GM19351 (cell line): Measurements from ENCODE around the gene ABLIM3.

Experiments used
- ATAC-seq: cut with Tn5 transposase; IDR thresholded peaks from one replicate; pipeline ENCODE4 v1.9.1; 2021; ENCODE audit warnings: mild to moderate bottlenecking, moderate library complexity; ENCODE audit not compliant: unreplicated experiment

Gene ABLIM3

DNA sequence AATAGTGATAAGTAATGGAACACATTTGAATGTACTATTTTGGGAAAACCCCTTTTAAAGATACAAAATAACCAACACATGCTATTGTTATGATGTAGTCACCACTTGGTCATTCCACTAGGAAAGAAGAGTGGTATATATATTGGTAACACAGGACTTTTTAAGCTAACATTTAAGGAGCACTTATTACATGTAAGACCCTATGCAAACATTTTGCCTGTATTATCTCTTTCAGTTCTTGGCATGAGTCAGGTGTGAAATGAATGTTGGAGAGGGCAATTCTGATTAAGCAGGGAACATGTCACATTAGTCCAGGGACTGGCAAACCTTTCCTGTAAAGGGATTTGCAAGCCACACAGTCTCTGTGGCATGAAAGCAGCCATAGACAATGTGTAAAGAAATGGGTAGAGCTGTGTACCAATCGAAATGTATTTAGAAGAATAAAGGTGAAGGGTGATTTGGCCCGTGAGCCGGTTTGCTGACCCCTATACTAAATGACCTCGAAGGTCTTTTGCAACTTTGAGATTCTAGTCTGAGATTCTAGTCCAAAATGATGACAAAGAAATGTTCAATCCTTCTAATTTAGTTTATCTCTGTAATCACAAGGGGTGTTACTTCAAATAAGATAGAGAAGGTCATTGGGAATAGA, 15.3 kb downstream of the ABLIM3 start:
- ATAC-seq = no peak

DNA sequence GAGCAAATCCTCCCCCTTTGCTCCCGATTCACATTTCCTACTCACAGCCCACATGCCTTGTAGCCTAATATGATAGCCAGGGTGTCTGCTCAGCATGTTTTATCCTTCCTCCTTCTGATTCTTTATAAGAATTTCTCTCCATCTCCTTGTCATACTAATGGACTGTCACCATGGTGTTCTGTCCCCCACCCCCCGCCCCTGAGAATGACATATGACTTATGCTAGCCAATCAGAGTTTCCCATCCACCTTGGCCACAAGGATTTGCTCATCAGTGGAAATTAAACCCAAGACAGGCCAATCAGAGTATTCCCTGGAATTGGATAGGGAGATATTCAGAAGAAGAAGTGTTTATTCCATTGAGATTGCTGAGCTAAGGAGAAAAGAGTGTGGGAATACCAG, 16.0 kb downstream of the ABLIM3 start:
- ATAC-seq = no peak

DNA sequence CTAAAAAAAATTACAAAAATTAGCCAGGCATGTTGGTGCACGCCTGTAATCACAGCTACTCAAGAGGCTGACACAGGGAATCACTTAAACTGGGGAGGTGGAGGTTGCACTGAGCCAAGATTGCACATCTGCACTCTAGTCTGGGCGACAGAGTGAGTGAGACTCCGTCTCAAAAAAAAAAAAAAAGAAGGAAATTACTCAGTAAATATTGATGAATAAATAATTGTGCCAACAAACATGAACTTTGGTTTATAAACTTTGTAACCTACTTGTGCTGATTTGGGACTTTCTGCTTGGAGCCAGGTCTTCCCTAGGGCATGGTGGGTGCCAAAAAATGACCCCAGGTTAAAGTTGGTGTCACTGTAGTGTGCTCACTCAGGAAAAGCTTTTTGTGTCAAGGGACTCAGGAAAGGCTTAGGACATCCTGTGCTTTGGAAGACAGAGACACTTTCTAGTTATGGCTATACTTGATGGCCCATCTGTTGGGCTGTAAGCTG, 19.0 kb downstream of the ABLIM3 start:
- no peak for ATAC-seq

DNA sequence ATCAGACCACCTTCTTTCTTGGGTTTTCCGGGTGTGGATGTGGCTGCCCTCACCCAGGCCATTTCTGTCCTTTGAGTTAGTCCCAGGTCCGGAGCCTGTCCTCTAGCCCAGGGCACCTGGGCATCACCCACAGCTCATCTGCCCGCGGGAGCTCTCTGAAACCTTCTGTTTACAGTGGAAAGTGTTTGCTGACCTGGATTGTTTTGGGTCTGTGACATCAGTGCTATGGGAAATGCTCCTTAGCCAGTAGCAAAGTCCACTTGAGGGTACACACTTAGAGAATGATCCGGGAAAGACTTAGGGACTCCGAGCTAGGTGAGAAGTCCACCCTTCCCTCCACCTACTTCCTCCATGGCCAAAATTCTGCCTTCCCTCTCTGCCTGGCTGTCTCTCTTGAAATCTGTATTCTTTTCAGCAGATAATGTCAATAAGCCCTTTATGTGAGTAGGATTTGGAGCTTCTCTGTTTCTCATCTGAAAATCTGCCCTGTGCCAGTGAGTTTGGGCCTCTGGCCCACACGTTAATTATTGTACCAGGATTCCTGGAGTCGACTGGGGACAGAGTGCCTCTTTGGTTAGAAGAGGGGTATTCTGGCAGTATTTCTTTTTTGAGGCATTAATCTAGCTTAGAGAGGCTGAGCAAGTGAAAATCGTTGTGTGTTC, 19.9 kb downstream of the ABLIM3 start:
- ATAC-seq = no peak

DNA sequence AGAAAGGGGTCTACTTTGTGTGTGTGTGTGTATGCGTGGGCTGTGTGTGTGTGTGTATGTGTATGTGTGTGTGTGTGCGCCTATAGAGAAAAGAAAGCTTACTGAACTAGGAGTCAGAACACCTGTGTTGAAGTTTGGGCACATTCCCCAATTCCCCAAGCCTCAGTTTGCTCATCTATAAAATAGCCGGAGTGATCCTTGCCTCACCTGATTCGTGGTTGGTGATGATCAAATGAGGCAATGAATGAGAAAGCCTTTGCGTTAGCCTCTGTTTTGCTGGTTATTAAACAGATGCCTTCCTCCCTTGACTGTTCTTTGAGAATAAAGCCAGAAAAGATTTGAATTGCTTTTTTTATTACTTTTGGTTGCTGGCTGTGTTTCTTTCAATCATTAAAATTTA, 20.6 kb downstream of the ABLIM3 start:
- ATAC-seq = no peak

GRCh38 chr5:149162401-149163084, 21.2 kb downstream of the ABLIM3 start:
- peak; percentile 92 for ATAC-seq

DNA sequence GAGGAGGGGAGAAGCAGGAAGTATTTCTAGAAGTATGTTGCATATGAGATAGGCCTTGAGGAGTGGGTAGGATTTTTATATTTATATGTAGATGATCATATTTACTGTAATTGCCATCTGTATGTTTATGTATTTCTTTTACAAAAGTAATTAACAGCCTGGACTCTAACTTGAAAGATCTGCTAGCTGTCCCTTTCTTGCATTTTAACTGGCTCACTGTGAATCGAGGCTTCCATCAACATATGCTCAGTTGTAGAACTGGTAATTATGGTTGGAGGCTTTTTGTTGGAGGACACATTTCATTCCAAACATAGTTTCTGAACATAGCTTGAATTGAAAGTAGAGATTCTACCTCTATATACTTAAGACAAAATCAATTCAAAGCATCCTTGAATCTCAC, 23.4 kb downstream of the ABLIM3 start:
- no peak for ATAC-seq

GRCh38 chr5:149166128-149166527, 24.8 kb downstream of the ABLIM3 start:
- ATAC-seq = no peak

- no peak for ATAC-seq
Observed at GRCh38 chr5:149166591-149167100, 25.4 kb downstream of the ABLIM3 start.

DNA sequence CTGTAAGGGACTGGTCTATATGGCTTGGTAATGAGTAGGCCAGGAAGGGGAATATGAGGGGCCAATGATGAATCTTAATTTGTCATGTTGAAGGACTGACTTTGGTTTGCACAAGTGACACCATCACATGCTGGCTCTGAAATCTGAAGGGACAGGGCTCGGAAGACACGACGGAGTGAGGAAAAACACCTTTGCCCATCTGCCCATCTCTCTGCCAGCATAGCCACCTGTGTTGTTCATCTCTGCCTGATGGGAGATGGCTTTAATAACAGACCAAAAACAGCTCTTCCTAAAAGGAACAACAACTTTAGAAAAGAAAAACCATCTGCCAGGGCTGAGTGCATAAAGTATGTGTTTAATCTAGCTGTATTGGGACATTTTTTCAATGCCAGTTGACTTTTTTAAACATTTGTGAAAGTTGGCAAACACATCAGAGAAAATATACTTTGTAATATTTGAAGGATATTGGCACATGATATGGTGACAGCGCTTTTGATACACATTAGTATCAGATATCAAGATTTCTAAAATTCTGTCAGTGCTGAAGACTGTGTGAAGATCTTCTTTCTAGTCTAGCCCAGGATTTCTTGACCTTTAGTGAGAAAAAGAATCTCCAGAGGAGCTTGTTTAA, 27.1 kb downstream of the ABLIM3 start:
- ATAC-seq = no peak

- ATAC-seq = no peak
Observed at GRCh38 chr5:149170299-149170698, 29.0 kb downstream of the ABLIM3 start.

DNA sequence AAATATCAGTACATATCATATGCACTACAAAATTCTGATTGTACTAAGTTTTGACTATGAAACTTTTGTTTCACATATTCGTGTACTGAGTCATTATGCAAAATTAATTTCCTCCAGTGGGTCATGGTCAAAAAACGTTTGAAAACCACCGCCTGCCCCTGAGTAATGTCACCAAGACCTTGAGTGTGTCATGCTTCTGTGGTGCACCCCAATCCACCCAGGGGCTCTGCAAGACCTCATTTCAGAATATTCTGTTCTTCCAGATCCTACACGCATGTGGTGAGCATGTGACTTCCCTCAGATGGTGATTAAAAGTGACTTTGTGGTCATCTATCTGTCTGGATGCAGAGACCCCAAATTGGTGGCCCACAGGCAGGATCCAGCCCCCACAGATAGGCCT, 31.0 kb downstream of the ABLIM3 start:
- peak; percentile 96 for ATAC-seq

- no peak for ATAC-seq
Observed at GRCh38 chr5:149172709-149173505, 31.6 kb downstream of the ABLIM3 start.

- no peak for ATAC-seq
Observed at GRCh38 chr5:149174847-149175234, 33.5 kb downstream of the ABLIM3 start.

DNA sequence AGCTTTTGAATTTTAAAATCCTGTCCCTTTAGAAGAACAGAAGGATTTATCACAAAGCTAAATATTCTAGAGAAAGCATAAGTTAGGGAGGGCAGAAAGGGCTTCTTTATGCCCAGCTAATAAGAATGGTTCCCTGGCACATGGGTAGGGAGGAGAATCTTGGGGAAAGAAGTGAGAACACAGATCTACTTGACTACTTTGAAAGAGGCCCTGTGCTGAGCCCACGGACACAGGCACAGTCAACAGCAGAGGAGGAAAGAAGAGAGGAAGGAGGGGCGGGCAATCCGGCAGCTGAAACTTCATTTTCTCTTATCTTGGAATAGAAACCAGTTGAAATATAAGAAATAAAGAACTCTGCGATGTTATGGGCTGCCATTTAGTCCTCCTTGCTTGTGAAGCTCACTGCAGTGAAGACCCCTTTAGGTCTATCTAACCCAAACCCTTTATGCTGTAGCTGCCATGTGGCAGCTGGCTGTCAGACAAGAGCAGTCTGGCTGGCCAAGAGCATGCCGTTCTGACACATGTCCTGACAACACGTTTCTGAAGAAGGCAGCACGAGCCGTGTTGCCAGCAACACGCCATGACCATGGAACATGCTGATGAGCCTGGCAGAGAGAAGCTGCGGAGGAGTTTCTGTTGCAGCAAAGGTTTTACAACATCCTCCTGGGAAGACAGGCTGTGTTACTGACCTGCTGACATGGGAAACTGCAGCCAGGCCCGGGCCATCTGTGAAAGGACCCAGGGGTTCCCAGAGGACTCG, 34.2 kb downstream of the ABLIM3 start:
- no peak for ATAC-seq

DNA sequence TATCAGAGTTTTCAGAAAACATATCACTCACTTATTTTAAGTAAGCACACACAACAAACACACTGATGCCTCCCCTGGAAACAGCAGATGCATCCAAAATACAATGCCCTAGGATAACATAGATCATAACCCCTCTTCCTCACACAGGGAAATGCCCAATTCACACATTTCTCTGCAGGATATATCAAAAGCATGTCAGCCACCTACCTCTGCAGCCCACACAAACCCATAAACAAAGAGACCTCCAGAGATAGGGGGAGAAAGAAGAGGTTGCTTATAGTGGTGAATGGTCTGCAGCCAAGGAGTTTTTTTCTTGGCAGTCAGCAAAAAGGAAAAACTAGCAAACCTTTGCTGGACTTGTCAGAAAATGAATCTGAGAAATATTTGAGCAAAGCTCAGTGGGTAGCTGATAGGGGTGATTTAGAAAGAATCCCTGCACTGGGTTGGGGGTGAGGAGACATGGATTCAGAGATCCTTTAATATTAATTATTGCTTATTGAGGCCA, 36.1 kb downstream of the ABLIM3 start:
- ATAC-seq = no peak

- ATAC-seq = no peak
Observed at GRCh38 chr5:149177911-149178565, 36.7 kb downstream of the ABLIM3 start.

DNA sequence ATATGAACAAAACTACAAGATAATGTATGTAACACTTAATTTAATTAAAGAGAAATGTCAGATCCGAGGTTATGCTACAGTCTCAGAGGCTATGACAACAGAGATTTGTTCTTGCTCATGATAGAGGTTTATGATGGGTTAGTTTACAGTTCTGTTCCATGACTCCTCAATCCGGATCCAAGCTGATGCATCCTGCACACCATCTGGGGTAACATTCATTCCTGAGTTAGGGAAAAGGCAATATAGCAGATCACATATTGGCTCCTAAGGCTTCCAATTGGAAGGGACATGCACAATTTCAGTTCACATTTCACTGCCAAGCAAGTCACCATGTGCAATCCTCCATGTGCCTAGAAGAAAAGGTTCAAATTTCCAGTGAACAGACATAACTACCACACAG, 40.4 kb downstream of the ABLIM3 start:
- no peak for ATAC-seq

DNA sequence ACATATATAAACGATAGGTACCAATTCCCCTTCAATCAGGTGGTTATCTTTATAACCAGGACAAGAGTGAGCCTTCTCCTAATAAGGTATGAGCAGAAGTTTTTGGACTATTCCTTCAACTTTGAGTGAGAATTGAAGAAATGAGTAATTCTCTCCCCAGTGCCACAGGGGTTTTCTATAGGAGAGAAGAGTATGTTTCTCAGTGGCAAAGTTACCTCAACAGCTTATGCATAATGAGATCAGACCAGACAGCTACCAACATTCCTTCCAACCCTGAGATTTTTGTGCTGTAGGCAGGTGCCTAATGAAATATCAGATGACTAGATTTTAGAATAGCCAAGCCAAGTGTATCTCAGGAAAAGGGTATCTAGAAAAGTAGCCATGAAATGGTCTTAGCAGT, 40.9 kb downstream of the ABLIM3 start:
- ATAC-seq = no peak
